H1 (cell line): ENCODE measurements around the gene CD72. TPM values are rescaled to one million over a fixed set of nuclear protein-coding genes. Genes with fewer than 3 reads are reported as not detected.

Experiments
- KDM1A ChIP-seq: fragments of 200-600, 300-600 bp; sonication (generic); IDR thresholded peaks from 2 replicates; pipeline ENCODE4 v1.7.1; 2016; ENCODE audit warnings: mild to moderate bottlenecking, low read length, borderline replicate concordance
- NRF1 ChIP-seq: IDR thresholded peaks from 2 replicates; pipeline ENCODE4 v1.6.1; 2011; ENCODE audit warnings: mild to moderate bottlenecking, low read depth, low read length, improper control_type of control experiment
- SP1 ChIP-seq: IDR thresholded peaks from 2 replicates; pipeline ENCODE4 v1.6.1; 2011; ENCODE audit warnings: low read depth, low read length
- polyA plus RNA-seq, 7 experiments: library from polyadenylated mRNA; depleted of rRNA in 3 of 7; stranded (reverse) in 5 of 7; unstranded in 2 of 7; fragments of >200 nt in 5 of 7; fragments of 200-250 nt in 2 of 7; gene quantifications; 1 replicate in 5 of 7; 2 replicates in 1 of 7; 4 replicates in 1 of 7; pipeline versions ENCODE4 v1.2.1 to v1.2.3, GENCODE V29; 2011 to 2013; ENCODE audit warnings: missing spikeins in 2 of 7, mixed read lengths in 2 of 7
- total RNA-seq: library from RNA; stranded (reverse); fragmentation: NEBNext Ultra II Directional; extraction: Animal tissue kit (Norgen Biotek cat#: 25700); gene quantifications from 2 replicates; pipeline ENCODE4 v1.2.1, GENCODE V29; 2021
- TF ChIP-seq, protein P1 (sequence below), 3 experiments: IDR thresholded peaks; 1 replicate in 2 of 3; 2 replicates in 1 of 3; pipeline versions ENCODE4 v1.5.1 to v1.6.1; 2011; ENCODE audit warnings: low read length in 3 of 3, mild to moderate bottlenecking in 3 of 3, inconsistent platforms in 2 of 3, low read depth in 1 of 3, moderate library complexity in 1 of 3; ENCODE audit not compliant: insufficient read depth in 1 of 3; ENCODE audit errors: control extremely low read depth in 1 of 3
- TF ChIP-seq, protein P2 (sequence below): IDR thresholded peaks from 2 replicates; pipeline ENCODE4 v1.6.1; 2011; ENCODE audit warnings: low read length, improper control_type of control experiment

The CD72 gene
- total and polyA plus RNA-seq, 2 of the 8 experiments (the other 6 are each of a cell fraction or from before 2014, with no cell fraction given), result 4.0 to 4.5 TPM

- TF ChIP-seq NRF1 (no peak), SP1 (no peak), KDM1A (0 out of 2 replicates have a peak, but pooled peaks have one; percentile 28)
- TF ChIP-seq, protein P1, sequence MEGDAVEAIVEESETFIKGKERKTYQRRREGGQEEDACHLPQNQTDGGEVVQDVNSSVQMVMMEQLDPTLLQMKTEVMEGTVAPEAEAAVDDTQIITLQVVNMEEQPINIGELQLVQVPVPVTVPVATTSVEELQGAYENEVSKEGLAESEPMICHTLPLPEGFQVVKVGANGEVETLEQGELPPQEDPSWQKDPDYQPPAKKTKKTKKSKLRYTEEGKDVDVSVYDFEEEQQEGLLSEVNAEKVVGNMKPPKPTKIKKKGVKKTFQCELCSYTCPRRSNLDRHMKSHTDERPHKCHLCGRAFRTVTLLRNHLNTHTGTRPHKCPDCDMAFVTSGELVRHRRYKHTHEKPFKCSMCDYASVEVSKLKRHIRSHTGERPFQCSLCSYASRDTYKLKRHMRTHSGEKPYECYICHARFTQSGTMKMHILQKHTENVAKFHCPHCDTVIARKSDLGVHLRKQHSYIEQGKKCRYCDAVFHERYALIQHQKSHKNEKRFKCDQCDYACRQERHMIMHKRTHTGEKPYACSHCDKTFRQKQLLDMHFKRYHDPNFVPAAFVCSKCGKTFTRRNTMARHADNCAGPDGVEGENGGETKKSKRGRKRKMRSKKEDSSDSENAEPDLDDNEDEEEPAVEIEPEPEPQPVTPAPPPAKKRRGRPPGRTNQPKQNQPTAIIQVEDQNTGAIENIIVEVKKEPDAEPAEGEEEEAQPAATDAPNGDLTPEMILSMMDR (IDR thresholded peaks at IDR 0.05; ENCODE audit: control extremely low read depth in 1 of 3, insufficient read depth in 1 of 3, low read depth in 1 of 3, low read length in 3 of 3), result no peak
- TF ChIP-seq, protein P2, sequence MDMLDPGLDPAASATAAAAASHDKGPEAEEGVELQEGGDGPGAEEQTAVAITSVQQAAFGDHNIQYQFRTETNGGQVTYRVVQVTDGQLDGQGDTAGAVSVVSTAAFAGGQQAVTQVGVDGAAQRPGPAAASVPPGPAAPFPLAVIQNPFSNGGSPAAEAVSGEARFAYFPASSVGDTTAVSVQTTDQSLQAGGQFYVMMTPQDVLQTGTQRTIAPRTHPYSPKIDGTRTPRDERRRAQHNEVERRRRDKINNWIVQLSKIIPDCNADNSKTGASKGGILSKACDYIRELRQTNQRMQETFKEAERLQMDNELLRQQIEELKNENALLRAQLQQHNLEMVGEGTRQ, result no peak
- TF ChIP-seq, all 59 proteins: peak for 6
These were observed 13.4 kb downstream of the CD72 start, which contains the start of gene TESK1 (continued) for GRCh38 chr9:35604578-35605350.
